KOPT-K1 (cell line): Measurements from ENCODE around the gene HLA-DOB.

Source experiments
- H3K27ac ChIP-seq: fragments of 200-600 bp; sonication (generic); 2 replicates; pipeline ENCODE4 v1.5.1; 2016; ENCODE audit warnings: antibody characterized with exemption, mild to moderate bottlenecking, low read depth, low read length; ENCODE audit not compliant: poor library complexity, severe bottlenecking
- H3K36me3 ChIP-seq: fragments of 200-600 bp; sonication (generic); 2 replicates; pipeline ENCODE4 v1.5.1; 2017; ENCODE audit warnings: antibody characterized with exemption, mild to moderate bottlenecking, low read length, moderate library complexity; ENCODE audit not compliant: insufficient read depth
- H3K9me3 ChIP-seq: fragments of 200-600 bp; sonication (generic); 2 replicates; pipeline ENCODE4 v1.5.1; 2017; ENCODE audit warnings: antibody characterized with exemption, low read length, mild to moderate bottlenecking; ENCODE audit not compliant: insufficient read depth, poor library complexity, severe bottlenecking

HLA-DOB gene

DNA sequence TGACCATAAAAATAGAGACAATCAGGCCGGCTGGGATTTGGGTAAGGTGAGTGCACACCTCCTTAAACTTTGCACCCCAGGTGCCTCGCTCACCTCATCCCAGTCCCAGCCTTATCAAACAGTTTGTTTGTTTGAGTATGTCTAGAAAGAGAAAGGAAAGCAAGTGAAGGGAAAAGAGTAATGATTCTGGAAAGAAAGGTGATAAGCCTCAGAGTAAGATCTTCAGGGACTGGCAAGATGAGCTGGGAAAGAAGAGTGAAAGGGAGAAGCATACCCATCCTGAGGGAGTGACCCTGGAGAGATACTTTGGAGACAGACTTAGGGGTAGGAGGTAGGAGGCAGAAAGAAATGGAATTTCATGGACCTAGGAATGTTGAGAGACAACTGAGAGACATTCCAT is 20.1 kb upstream of the HLA-DOB start:
- Histone ChIP-seq H3K27ac (no peak overlapping the region), H3K36me3 (peaks cover 74% of the 10 kb centered on the region), H3K9me3 (no peaks in the 10 kb centered on the region)

DNA sequence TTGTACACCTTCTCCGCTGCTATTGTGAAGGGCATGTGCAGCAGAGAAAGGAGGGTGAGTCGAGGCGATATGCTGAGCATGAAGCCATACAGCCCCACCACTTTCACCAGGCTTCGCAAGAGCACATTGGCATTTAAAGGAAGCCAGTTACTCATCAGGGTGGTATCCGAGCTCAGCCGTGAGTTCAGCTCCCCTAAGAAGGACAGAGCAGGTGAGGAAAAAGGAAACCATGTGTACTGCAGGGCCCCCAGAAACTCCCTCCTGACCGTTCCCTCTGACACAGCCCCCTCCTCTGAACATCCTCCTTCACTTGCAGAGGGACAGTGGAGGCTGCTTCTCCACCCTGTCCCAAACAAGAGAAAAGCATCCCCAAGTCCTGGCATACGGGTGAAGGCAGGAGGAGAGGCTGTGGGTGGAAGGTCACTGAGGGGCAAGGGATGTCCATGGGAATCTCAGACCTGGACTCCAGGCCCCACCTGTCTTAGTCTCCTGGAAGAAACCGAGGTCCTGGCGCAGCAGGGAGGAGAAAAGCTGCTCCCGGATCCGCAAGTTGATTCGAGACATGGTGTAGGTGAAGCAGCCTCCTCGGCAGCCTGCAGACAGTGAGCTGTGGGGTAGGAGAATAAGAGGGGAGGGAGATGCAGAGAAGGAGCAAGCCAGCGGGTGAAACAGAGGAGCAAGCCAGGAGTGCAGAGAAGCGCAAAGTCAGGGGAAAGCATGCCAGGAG is 18.5 kb upstream of the HLA-DOB start:
- H3K9me3 ChIP-seq: no peaks in the 10 kb centered on the region
- no peak overlapping the region for H3K27ac ChIP-seq
- H3K36me3 ChIP-seq: peaks cover 75% of the 10 kb centered on the region

DNA sequence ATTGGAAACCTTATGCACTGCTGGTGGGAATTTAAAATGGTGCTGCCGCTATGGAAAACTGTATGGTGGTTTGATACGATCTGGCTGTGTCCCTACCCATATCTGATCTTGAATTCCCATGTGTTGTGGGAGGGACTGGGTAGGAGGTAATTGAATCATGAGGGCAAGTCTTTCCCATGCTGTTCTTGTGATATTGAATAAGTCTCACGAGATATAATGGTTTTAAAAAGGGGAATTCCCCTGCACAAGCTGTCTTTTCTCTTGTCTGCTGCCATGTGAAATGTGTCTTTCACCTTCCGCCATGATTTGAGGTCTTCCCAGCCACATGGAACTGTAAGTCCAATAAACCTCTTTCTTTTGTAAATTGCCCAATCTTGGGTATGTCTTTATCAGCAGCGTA is 16.9 kb upstream of the HLA-DOB start:
- Histone ChIP-seq H3K36me3 (peaks cover 83% of the 10 kb centered on the region), H3K9me3 (no peaks in the 10 kb centered on the region), H3K27ac (no peak overlapping the region)

DNA sequence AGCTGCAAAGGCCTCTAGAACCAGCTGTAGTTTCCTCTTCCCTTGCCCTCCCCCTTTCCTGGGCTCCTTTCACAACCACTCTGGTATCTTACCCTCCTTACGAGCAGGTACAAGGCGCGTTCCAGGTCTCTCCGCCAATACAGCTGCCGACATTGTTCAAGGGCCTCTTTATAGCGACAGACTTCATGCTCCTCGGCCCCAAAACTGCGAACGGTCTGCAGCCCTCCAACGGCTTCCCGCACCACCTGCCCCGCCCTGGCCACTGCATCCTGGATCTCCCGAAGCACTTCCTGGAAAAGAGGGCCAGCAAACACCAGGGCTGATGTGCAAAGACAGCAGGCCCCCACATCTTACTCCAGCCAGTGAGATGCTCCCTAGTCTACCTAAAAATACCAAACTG is 15.7 kb upstream of the HLA-DOB start:
- Histone ChIP-seq H3K36me3 (peaks cover 93% of the 10 kb centered on the region), H3K27ac (no peak overlapping the region), H3K9me3 (no peaks in the 10 kb centered on the region)

DNA sequence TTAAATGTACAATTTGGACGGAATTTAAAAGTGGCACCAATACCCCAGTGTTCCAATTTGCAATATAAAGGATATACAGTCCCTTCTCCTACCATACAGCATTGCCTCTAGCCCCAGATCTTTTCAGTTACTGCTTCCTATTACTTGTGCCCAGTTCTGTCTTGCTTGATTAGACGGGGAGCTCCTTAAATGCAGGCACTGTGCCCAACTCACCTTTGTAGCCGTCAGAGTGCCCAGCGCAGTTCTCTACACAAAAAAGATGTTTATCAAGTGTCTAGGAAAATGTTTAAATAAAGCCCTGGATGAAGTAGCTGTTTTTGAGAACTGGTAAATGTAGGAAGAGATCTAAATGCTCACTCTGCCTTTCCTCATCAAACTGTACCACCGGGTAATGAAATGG is 14.1 kb upstream of the HLA-DOB start:
- no peak overlapping the region for H3K27ac ChIP-seq
- peaks cover 82% of the 10 kb centered on the region for H3K36me3 ChIP-seq
- no peaks in the 10 kb centered on the region for H3K9me3 ChIP-seq

DNA sequence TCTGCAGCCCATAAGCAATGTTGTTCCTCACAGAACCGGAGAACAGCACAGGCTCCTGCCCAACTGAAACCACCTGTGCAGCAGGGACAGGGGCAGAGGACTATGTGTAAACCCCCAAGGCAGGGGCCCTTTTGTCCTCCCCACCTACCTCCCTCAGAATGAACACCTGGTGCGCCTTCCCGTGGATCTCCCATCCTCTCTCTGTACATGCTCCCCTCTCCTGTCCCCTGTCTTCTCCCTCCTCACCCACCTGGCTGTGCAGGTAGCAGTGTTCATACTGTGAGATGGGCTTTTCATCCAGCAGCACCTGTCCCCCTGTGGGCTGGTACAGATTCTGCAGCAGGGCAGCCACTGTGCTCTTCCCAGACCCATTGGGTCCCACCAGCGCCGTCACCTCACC is 13.2 kb upstream of the HLA-DOB start:
- Histone ChIP-seq H3K9me3 (no peaks in the 10 kb centered on the region), H3K36me3 (peaks cover 73% of the 10 kb centered on the region), H3K27ac (no peak overlapping the region)

DNA sequence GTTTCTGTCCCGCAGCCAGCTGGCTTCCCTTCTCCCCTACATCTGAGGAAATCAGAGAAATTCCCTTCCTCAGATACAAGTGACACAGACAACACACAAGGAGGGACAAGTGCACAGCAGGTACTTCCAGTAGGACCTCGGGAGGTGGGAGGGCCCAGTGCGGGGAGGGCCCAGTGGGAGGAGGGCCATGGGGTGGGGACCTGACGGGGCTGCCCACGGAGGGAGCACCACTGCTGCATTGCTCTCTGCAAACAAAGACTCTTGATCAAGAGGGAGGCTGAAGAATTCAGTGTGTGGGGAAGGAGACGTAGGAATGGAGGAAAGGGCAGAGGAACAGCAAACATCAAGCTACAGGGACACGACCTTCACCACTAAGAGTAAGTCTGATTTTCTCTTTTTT is 12.7 kb upstream of the HLA-DOB start:
- H3K36me3 ChIP-seq: peaks cover 68% of the 10 kb centered on the region
- H3K9me3 ChIP-seq: no peaks in the 10 kb centered on the region
- no peak overlapping the region for H3K27ac ChIP-seq

DNA sequence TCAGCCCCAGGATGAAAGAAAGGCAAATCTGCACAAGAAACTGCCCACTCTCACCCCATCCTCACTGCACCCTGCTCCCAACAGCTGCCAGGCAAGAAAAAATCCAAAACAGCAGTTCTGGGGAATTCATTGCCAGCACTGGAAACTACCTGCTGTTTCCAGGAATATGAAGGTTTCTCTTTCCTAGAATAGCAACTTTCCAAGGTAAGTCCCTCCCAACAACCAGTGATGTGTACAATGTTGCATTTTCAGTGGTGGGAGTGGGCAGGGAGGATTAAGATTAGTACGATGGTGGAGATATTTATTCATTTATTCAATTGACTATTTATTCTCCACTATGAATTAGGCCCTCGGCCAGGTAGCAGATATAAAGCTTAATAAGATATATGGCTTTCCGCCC is 10.2 kb upstream of the HLA-DOB start:
- no peak overlapping the region for H3K27ac ChIP-seq
- no peaks in the 10 kb centered on the region for H3K9me3 ChIP-seq
- H3K36me3 ChIP-seq: peaks cover 44% of the 10 kb centered on the region

DNA sequence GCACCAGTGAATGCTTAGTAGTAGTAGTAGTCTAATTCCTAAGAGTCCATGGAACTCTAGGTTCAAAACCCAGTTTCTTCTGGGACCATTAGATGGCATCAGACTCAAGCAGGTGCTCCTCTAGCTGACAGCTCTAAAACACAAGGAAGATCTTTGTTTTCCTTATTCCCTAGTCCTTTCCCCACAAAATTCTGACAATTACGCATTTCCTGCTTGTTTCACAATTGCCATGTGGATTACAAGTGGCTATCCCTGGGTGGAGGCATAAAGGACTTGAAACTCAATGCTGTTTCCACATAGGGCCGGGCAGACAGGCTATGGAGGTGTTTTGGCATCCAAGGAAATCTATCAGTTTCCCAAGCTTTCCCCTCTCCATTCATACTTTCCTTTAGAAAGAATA is 9.2 kb upstream of the HLA-DOB start:
- H3K9me3 ChIP-seq: no peaks in the 10 kb centered on the region

DNA sequence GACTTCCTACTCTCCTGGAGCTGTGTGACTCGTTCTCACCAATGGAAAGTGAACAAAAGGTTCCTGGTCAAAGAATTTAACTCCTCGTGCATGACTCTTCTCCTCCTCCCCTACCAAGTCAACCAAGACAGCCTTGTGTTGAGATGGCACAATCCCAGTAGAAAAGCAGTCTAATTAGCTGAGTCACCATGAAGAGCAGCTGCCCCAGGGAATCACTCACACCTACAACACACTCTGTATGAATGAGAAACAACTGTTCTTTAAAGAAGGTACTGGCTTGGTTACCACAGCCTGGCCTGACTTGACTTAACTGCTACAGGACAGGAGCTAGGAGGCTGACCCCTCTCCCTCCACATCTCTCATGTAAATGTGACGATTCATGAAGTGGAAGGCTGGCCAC is 2.9 kb upstream of the HLA-DOB start:
- H3K9me3 ChIP-seq: no peaks in the 10 kb centered on the region
- no peak overlapping the region for H3K27ac ChIP-seq
- no peaks in the 10 kb centered on the region for H3K36me3 ChIP-seq

More for the DNA sequence above, 9.2 kb upstream of the HLA-DOB start:
- Histone ChIP-seq H3K27ac (no peak overlapping the region), H3K36me3 (peaks cover 33% of the 10 kb centered on the region)

DNA sequence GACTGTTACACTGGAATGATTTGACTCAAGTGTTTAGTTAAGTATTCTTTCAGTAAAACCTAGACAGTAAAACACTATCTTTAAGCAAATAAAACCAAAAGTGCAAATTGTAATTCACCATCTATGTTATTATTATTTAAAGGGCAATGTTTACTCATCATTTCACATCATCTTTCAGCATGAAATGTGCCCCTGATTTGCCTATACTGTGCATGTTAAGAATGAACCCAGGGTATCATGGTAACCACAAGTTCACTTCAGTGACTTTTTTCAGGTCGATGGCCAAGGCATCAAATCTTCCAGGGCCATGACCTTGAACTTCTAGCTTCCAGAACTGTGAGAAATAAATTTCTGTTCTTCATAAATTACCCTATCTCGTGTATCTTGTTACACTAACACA is 2.1 kb upstream of the HLA-DOB start:
- no peaks in the 10 kb centered on the region for H3K36me3 ChIP-seq
- no peak overlapping the region for H3K27ac ChIP-seq
- no peaks in the 10 kb centered on the region for H3K9me3 ChIP-seq

DNA sequence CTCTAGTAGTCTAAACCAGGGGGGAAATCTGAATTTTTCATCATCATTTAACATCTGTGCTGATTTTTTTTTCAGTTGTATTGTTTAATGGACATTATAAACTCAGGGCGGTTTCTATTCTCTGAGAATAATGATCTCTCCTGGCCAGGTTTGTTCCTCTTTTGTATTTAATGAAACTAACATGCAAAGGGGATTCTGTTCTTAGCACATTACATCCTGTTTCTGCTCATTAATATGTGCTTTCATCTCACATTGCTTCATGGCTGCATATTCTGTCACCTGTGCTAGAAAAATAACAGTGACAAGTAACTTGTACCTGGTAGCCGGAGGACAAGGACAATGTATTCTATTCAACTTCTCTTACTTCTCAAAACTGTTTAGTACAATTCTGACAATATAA is 806 bp downstream of the HLA-DOB start:
- no peaks in the 10 kb centered on the region for H3K36me3 ChIP-seq
- H3K9me3 ChIP-seq: no peaks in the 10 kb centered on the region
- no peak overlapping the region for H3K27ac ChIP-seq

DNA sequence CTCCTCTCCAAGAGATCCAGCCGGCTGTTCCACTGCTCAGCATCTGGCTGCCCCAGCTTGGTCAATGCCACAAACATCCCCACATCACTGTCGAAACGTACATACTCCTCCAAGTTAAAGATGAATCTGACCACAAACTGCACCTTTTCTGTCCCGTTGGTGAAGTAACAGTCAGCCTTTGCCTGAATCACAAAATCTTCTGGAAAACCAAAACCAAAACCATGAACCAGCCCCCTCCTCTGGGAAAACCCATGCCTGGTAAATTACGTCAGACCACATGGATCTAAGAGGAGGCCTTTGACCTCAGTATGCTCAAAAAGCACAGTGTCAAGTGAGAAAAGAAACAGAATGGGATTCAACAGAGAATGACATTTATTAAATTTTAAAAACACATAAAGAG is 1.7 kb downstream of the HLA-DOB start:
- no peak overlapping the region for H3K27ac ChIP-seq

DNA sequence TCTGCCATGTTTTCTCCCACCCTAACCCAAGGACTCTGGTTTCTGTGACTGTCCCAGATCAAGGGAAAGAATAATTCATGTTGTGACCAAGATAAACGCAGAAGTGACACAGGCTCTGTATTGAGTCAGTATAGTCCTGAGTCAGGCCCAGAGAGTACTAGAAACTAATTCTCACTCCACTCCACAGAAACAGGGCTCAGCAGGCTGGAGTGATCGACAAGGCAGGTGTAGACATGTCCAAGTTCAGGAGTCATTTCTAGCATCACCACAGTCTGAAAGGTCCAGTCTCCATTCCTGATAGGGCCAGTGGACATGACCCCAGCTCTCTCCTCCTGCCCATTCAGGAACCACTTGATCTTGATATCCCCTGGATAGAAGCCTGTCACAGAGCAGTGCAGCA is 2.7 kb downstream of the HLA-DOB start:
- no peaks in the 10 kb centered on the region for H3K9me3 ChIP-seq
- no peak overlapping the region for H3K27ac ChIP-seq
- no peaks in the 10 kb centered on the region for H3K36me3 ChIP-seq

More for the DNA sequence above, 1.7 kb downstream of the HLA-DOB start:
- Histone ChIP-seq H3K9me3 (no peaks in the 10 kb centered on the region), H3K36me3 (no peaks in the 10 kb centered on the region)

DNA sequence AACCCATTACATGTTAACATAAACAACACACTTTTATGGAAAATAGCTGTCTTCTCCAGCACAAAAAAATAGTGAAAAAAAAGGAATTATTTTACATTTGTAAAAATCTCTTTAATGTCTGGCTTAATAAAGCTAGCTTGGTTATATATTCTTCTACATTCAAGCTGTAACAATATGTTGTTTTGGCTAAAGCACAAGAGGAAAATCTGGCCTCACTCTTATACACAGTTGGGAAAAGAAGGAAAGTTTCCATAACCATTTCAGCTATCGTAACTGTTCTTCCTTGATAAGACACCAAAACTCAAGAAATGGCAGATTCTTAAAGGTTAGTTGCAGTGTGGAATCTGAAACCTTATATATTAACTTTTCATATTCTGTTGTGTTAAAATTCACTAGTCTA is 7.6 kb downstream of the HLA-DOB start:
- Histone ChIP-seq H3K36me3 (no peaks in the 10 kb centered on the region), H3K27ac (no peak overlapping the region), H3K9me3 (no peaks in the 10 kb centered on the region)

DNA sequence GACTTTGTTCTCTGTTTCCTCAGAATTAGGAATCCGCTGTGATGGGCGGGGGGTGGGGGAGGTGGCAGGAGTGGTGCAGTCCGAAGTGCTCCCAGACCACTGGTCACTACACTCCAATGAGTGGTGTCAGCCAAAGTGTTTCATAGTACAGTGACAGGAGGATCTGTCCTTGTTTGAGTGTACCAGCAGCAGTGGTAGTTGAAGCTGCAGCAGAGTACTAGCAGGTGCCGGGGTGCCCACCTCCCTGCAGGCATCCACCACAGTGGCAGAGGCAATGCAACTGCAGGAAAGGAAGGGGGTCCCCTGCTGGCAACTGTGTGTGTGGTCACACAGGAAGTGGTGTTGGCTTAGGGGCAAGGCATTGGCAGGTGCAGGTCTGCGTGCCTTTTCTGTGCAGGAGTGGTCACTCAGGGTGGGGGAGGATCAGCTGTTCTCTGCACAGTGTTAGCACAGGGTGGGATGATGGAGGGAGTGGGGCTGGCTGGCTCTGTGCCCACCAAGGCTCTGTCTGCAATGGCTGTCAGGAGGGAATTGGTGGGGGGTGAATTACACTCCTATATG is 9.7 kb downstream of the HLA-DOB start:
- Histone ChIP-seq H3K36me3 (no peaks in the 10 kb centered on the region), H3K9me3 (no peaks in the 10 kb centered on the region), H3K27ac (no peak overlapping the region)
